K562 (cell line): ENCODE measurements around the gene EIF4EBP2. TPM values are rescaled to one million over a fixed set of nuclear protein-coding genes. Genes with fewer than 3 reads are reported as not detected.

Experiments used
- ATAC-seq: fragments of 200-7000 bp; cut with Tn5 transposase; 3 replicates; pipeline ENCODE4 v1.9.1; 2020; ENCODE audit warnings: moderate library complexity
- BruUV-seq: library from RNA; stranded (reverse); fragments of 400-500 nt; replicated peaks from 2 replicates; lab custom pipeline; 2021; lab: Mats Ljungman, UMichigan
- CTCF ChIA-PET: fragments of 300-600 bp; formaldehyde crosslinking; extraction: SDS; loops from one replicate; lab custom pipeline; 2021; ENCODE audit warnings: low intra/inter-chr PET ratio; lab: Yijun Ruan, JAX
- POLR2A ChIA-PET: fragments of 300-600, 350-650 bp; sonication (Branson Sonifier 250); formaldehyde crosslinking; extraction: SDS; loops from one replicate; lab custom pipeline; 2021; ENCODE audit warnings: antibody characterized with exemption, inconsistent platforms; lab: Yijun Ruan, JAX
- DNase-seq, 4 experiments: peaks; one replicate each; pipeline versions ENCODE4 v3.0.0 to v3.0.0-alpha.2; 2011 to 2018; ENCODE audit warnings: low spot score in 3 of 4, mixed read lengths in 3 of 4; ENCODE audit errors: extremely low read depth in 1 of 4
- FAIRE-seq: peaks from 2 replicates; lab custom pipeline; 2011; peaks lifted over from hg19 to GRCh38; lab: Jason Lieb, UNC
- H2AFZ ChIP-seq: 2 replicates; pipeline ENCODE4 v1.6.0; 2011; ENCODE audit warnings: low read depth, low read length, control low read depth, inconsistent platforms
- H3K27ac ChIP-seq: fragments of 200-600 bp; 3 replicates; pipeline ENCODE4 v1.8.0; 2011; ENCODE audit warnings: low read depth, mild to moderate bottlenecking, control low read depth, inconsistent platforms, low read length, moderate library complexity, mixed read lengths; ENCODE audit errors: extremely low read depth
- H3K27me3 ChIP-seq, 2 experiments: fragments of 300-600 bp in 1 of 2; 2 replicates in 1 of 2; 3 replicates in 1 of 2; pipeline versions ENCODE4 v1.6.0 to v1.8.0; 2011; ENCODE audit warnings: inconsistent platforms in 2 of 2, low read length in 2 of 2, mild to moderate bottlenecking in 1 of 2, mixed read lengths in 1 of 2, moderate library complexity in 1 of 2; ENCODE audit not compliant: control insufficient read depth in 2 of 2, insufficient read depth in 2 of 2
- H3K36me3 ChIP-seq: fragments of 300-600 bp; 3 replicates; pipeline ENCODE4 v1.8.0; 2011; ENCODE audit warnings: mild to moderate bottlenecking, low read length, inconsistent platforms; ENCODE audit not compliant: control insufficient read depth, insufficient read depth
- H3K4me1 ChIP-seq, 2 experiments: fragments of 200-600 bp in 1 of 2; replicated peaks in 1 of 2; 2 replicates in 1 of 2; 3 replicates in 1 of 2; pipeline versions ENCODE4 v1.5.1 to v1.8.0; 2011; ENCODE audit warnings: inconsistent platforms in 2 of 2, low read length in 2 of 2, mild to moderate bottlenecking in 1 of 2, mixed read lengths in 1 of 2, moderate library complexity in 1 of 2; ENCODE audit not compliant: control insufficient read depth in 2 of 2, insufficient read depth in 2 of 2
- H3K4me2 ChIP-seq: 2 replicates; pipeline ENCODE4 v1.6.1; 2011; ENCODE audit warnings: low read length, control low read depth, inconsistent platforms, mixed read lengths; ENCODE audit not compliant: insufficient read depth
- H3K4me3 ChIP-seq: fragments of 200-600 bp; sonication (generic), shearing (Covaris generic); 2 replicates; pipeline ENCODE4 v1.5.1; 2016; ENCODE audit warnings: control low read depth, inconsistent platforms
- H3K79me2 ChIP-seq: fragments of 200-600 bp; 3 replicates; pipeline ENCODE4 v1.8.0; 2011; ENCODE audit warnings: low read length, inconsistent platforms; ENCODE audit not compliant: control insufficient read depth, insufficient read depth
- H3K9ac ChIP-seq, 2 experiments: 2 replicates each; pipeline versions ENCODE4 v1.6.0 to v1.6.1; 2011; ENCODE audit warnings: low read depth in 2 of 2, low read length in 2 of 2, control low read depth in 1 of 2, inconsistent platforms in 1 of 2, mild to moderate bottlenecking in 1 of 2, mixed read lengths in 1 of 2; ENCODE audit not compliant: insufficient read depth in 1 of 2
- H3K9me1 ChIP-seq: one replicate; pipeline ENCODE4 v1.6.0; 2011; ENCODE audit warnings: inconsistent platforms, mild to moderate bottlenecking, low read length, moderate library complexity; ENCODE audit not compliant: control insufficient read depth, insufficient read depth
- H3K9me3 ChIP-seq: replicated peaks from 2 replicates; pipeline ENCODE4 v1.5.1; 2011; ENCODE audit warnings: low read depth, low read length, inconsistent platforms; ENCODE audit not compliant: control insufficient read depth, insufficient read depth
- H4K20me1 ChIP-seq: replicated peaks from 2 replicates; pipeline ENCODE4 v1.6.1; 2011; ENCODE audit warnings: low read length, inconsistent platforms, mixed read lengths; ENCODE audit not compliant: control insufficient read depth, insufficient read depth
- EGR1 ChIP-seq: fragments of 450-650 bp; conservative IDR thresholded peaks from 2 replicates; pipeline ENCODE4 v1.6.1; 2017; ENCODE audit warnings: mild to moderate bottlenecking
- NR2C1 ChIP-seq, 2 experiments: fragments of 450-650 bp; IDR thresholded peaks; 2 replicates each; pipeline ENCODE4 v1.6.1; 2017; ENCODE audit warnings: mild to moderate bottlenecking in 2 of 2, antibody characterized with exemption in 1 of 2, inconsistent platforms in 1 of 2, missing compliant biosample characterization in 1 of 2, missing genetic modification characterization in 1 of 2
- NR2C2 ChIP-seq, 2 experiments: fragments of 200-800 bp in 1 of 2; sonication (Bioruptor generic) in 1 of 2; sonication (generic) in 1 of 2; formaldehyde crosslinking in 1 of 2; IDR thresholded peaks; 2 replicates each; pipeline versions ENCODE4 v1.6.1 to v1.8.0; 2016 to 2022; ENCODE audit warnings: mild to moderate bottlenecking in 1 of 2, missing compliant biosample characterization in 1 of 2, missing genetic modification characterization in 1 of 2, missing genetic modification reagents in 1 of 2
- TFAP4 ChIP-seq: sonication (generic); formaldehyde crosslinking; IDR thresholded peaks from 2 replicates; pipeline ENCODE4 v1.8.0; 2022; ENCODE audit warnings: missing genetic modification reagents, mild to moderate bottlenecking, moderate library complexity, borderline replicate concordance
- USF1 ChIP-seq: sonication (generic); formaldehyde crosslinking; IDR thresholded peaks from 2 replicates; pipeline ENCODE4 v1.9.0; 2022; ENCODE audit warnings: mild to moderate bottlenecking, missing genetic modification reagents
- ZNF507 ChIP-seq: conservative IDR thresholded peaks from 2 replicates; pipeline ENCODE4 v1.6.1; 2017; ENCODE audit warnings: missing genetic modification characterization, missing compliant biosample characterization
- ZNF830 ChIP-seq: fragments of 250-450 bp; sonication (Bioruptor Pico); IDR thresholded peaks from 2 replicates; pipeline ENCODE4 v1.5.0; 2021; ENCODE audit warnings: mild to moderate bottlenecking
- WGBS: fragments of 100-300 bp; shearing (Covaris generic); methylation state at CpG from one replicate; pipeline ENCODE4 v1.1.6; 2016; ENCODE audit warnings: low coverage, mixed read lengths; ENCODE audit not compliant: insufficient coverage; ENCODE audit errors: missing lambda C conversion rate; 5-methylcytosine and 5-hydroxymethylcytosine counted together
- in situ Hi-C: fragments of 300-500 bp; cut with MboI; formaldehyde crosslinking; loops from 4 replicates; pipeline ENCODE4 v1.15.0; 2018; ENCODE audit warnings: inconsistent platforms, mixed read lengths
- intact Hi-C: fragments of 100-400 bp; cut with micrococcal nuclease; formaldehyde crosslinking; loops from 2 replicates; pipeline ENCODE4 v1.14.2; 2022
- polyA plus RNA-seq, 8 experiments: library from polyadenylated mRNA; depleted of rRNA in 4 of 8; stranded (reverse) in 5 of 8; unstranded in 3 of 8; fragments of >200 nt; fragmentation: Nextera tagmentation in 2 of 8; fragmentation: Illumina TruSeq in 1 of 8; extraction: Ambion mirVana in 2 of 8; extraction: Trizol in 1 of 8; gene quantifications; 2 replicates each; pipeline versions ENCODE4 v1.2.1 to v1.2.3, GENCODE V29; 2011 to 2014; ENCODE audit warnings: inconsistent platforms in 1 of 8, missing spikeins in 1 of 8
- total RNA-seq, 7 experiments: library from RNA; depleted of rRNA in 6 of 7; stranded (reverse); fragments of >200 nt in 6 of 7; fragmentation: Illumina TruSeq in 2 of 7; extraction: Trizol in 2 of 7; gene quantifications; 2 replicates each; pipeline versions ENCODE4 v1.2.1 to v1.2.3, GENCODE V29; 2011 to 2021; ENCODE audit warnings: low replicate concordance in 1 of 7

Gene EIF4EBP2
- total and polyA plus RNA-seq, 9 of the 15 experiments (the other 6 are each of a cell fraction or from before 2014, with no cell fraction given) = 16.1 to 67.5 (median 38.3) TPM

GRCh38 chr10:70368774-70369482 is 35.0 kb upstream of the EIF4EBP2 start:
- peak; percentile 42 for TF ChIP-seq EGR1
- TF ChIP-seq TFAP4 (CRISPR knock-in tag) = 0 out of 2 replicates have a peak, but pooled peaks have one; percentile 27
- no peak for TF ChIP-seq ZNF830
- TF ChIP-seq USF1 (CRISPR knock-in tag) = no peak
- no peak; the same call in 1 of the 2 replicates for TF ChIP-seq NR2C2 (CRISPR knock-in tag; IDR thresholded peaks at IDR 0.05)
- peak; percentile 84 for TF ChIP-seq NR2C2 (tag; IDR thresholded peaks at IDR 0.05)
- TF ChIP-seq NR2C1 (IDR thresholded peaks at IDR 0.05) = peak; percentile 87
- peak; percentile 94 for TF ChIP-seq NR2C1 (tag; IDR thresholded peaks at IDR 0.05)
- no peak for TF ChIP-seq ZNF507 (tag)
- TF ChIP-seq, all 486 proteins: peak for 4
- Histone ChIP-seq H3K4me1 (peaks cover 5 to 12% of the 10 kb centered on the region in 2 experiments; a peak in 4 of 5 replicates), H3K9ac (peak overlapping the region in 1 of 2 experiments; percentile 15; a peak in 2 of 4 replicates), H3K27me3 (no peaks in the 10 kb centered on the region), H3K4me2 (no peak overlapping the region), H3K79me2 (no peaks in the 10 kb centered on the region), H3K36me3 (no peaks in the 10 kb centered on the region), H4K20me1 (peaks cover 7% of the 10 kb centered on the region; the same call in 1 of the 2 replicates), H3K9me1 (no peaks in the 10 kb centered on the region), H3K27ac (no peak overlapping the region), H2AFZ (no peak overlapping the region), H3K4me3 (no peak overlapping the region), H3K9me3 (no peaks in the 10 kb centered on the region)
- peak in 3 of 4 experiments; percentile 25 to 35 (median 32) for DNase-seq
- ChIA-PET CTCF (no interaction called here), POLR2A (no interaction called here)
- no peak for FAIRE-seq
- peak; percentile 33; the same call in 2 of the 3 replicates for ATAC-seq
- 52% methylated on average over 9 of the region's 10 CpGs for WGBS
- intact Hi-C loops = no loop called here
- BruUV-seq = no TSS peak
- in situ Hi-C loops = no loop called here
